HG02588 (cell line): ENCODE measurements around the gene CMTR1.
"Not testable (repeated sequence)": the region's sequence is repeated elsewhere in the genome, so short reads cannot be mapped to it uniquely, and the experiment has no call there.

Experiments used
- ATAC-seq: cut with Tn5 transposase; IDR thresholded peaks from one replicate; pipeline ENCODE4 v1.9.1; 2021; ENCODE audit warnings: mild to moderate bottlenecking, moderate library complexity; ENCODE audit not compliant: unreplicated experiment

Gene CMTR1

DNA sequence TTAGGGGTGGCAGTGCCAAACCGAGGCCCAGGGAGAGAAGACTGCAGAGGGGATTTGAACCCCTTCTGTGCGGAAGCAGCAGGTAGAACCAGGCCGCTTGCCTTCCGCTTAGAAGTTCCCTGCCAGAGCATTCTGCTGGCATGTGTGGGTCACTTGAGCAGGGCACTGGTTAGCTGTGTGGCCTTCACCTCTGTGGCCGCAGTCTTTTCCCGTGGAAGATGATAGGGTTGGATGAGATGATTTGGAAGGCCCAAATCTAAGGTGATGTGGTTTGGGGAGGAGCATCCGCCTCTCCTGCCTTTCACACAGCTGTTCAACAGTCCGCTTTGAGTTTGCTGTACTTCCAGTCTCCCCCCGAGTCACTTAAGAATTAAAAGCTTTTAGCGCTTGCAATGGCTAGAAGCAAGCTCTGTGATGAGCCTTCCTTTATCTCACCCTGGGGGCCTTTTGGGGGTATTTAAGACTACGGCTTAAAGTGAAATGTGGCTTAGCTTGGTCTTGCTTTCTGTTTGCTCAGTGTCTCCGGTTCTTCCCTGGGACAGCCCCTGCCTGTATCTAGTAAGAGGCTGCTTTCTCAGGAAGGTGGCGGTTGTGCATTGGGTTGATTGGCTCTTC lies 743 bp downstream of the CMTR1 start:
- peak; percentile 17 for ATAC-seq

DNA sequence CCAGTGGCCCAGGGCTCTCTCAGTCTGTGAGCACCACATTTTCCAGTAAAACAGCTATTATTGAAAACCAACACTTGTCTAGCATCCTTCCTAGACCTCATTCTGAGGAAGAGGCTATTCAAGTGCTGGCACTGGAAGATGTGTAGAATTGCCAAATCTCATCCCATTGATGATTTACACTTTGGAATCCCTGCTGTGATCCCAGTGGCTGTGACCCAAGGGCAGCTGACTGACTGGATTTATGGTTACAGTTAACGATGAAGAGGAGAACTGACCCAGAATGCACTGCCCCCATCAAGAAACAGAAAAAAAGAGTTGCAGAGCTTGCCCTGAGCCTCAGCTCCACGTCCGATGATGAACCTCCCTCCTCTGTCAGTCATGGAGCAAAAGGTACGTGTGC lies 2.4 kb downstream of the CMTR1 start:
- ATAC-seq = no peak

DNA sequence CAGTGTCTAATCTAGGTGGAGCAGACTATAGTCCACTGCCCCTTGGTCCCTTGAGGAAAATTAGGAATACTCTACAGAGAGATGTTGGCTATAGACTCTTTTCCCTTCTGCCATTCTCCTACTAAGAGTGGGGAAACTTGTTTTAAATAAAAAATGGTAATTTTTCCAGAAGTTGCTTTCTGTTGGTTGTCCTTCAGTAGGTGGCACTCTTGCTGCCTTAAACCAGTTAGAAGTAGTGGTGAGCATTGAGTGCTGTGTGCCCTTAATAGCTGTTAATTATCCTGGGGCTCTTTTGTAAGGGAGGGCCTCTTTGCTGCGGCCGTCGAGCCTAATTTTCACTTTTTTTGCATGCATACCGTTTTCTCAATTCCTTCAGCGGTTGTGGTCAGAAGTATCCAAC lies 2.8 kb downstream of the CMTR1 start:
- no peak for ATAC-seq

DNA sequence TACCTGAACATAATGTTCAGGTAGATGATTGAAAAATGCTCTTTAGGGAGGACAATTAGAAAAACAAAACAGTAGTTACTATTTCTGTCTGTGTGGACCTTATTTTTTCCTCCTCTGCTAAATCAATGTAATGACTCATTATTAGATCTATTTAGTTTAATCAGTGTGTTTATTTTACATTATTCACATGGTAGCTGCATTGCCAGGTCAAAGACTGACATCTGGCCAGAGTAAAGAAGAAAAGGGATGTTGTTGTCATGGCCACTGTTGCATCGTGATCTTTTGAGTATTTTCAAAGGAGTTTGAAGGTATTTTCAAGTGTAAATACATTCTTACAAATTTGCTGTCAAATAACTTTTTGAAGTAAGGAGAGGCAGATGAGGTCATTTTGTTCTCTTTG lies 5.9 kb downstream of the CMTR1 start:
- ATAC-seq = no peak

DNA sequence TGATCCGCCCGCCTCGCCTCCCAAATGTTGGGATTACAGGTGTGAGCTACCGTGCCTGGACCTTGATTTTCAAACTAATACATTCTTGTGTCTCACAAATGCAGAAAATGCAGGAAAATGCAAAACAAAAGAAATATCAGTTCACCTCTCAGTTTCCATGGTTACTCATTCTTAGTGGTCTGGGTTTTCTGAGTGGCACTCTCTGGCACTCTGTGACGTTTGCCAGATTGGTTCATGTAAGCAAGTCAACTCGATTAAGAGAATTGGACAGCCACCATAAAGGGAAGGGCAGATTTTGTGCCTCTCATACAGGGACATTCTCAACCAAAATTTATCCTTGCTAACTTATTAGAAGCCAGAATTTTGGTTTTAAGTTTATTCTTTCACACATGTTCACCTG lies 8.6 kb downstream of the CMTR1 start:
- no peak for ATAC-seq

DNA sequence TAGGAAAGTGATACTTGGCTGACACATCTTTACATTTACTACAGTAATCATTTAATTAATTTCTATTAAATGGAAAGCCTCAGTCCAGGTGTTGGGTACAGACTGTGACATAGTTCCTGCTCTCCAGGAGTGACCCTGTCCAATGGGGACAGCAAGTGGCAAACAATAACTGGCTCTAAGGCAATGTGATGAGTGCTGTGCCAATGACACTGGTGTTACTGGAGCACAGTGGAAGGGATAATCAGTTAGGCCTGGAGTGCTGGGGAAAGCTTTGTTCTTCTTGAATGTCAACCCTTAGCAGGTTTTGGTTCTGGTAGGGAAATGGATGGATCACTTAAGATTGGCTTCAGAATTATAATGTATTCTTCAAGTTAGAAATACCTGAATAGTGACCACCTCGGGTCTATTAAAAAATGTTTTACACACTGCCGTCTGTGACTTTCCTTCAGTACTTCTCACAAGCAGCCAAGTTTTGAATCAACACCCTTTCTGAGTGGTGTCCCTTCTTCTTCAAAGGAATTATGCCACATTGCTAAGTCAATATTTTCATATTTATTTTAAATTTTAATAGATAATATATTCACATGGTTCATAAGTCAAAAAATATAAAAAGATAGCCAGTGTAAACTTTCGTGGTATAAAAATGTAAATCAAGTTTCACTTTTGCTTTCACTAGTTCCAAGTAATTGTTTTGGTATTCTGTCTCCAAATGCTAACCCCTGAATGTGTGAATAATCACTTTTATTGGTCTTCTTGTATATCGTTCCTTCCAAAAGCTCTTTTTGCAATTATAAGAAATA lies 9.6 kb downstream of the CMTR1 start:
- ATAC-seq = no peak

DNA sequence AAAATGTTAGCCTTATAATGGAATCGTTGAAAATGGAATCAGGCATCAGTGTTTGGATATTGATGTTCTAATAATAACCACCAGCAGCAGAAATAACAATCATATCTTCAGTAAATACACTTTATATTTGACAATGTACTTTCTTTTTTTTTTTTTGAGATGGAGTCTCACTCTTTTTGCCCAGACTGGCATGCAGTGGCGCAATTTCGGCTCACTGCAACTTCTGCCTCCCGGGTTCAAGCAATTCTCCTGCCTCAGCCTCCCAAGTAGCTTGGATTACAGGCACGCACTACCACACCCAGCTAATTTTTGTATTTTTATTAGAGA lies 10.2 kb downstream of the CMTR1 start:
- ATAC-seq = not testable (repeated sequence)

DNA sequence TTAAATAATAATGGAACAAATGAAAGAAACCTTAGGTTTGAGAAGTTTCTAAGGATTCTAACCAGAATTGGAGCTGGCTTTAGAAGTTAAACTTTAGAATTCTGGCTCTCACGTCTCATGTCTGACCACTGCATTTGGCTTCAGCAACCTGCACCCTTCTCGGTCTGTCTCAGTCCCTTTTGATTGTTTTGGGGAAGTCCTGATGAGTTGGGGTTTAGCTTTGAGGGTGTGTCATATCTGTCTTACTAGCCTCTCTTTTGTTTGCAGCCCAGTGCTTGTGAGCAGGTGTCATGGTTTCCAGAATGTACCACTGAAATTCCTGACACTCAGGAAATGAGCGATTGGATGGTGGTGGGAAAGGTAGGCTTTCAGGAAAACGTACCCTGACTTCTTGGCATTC lies 17.0 kb downstream of the CMTR1 start:
- no peak for ATAC-seq

DNA sequence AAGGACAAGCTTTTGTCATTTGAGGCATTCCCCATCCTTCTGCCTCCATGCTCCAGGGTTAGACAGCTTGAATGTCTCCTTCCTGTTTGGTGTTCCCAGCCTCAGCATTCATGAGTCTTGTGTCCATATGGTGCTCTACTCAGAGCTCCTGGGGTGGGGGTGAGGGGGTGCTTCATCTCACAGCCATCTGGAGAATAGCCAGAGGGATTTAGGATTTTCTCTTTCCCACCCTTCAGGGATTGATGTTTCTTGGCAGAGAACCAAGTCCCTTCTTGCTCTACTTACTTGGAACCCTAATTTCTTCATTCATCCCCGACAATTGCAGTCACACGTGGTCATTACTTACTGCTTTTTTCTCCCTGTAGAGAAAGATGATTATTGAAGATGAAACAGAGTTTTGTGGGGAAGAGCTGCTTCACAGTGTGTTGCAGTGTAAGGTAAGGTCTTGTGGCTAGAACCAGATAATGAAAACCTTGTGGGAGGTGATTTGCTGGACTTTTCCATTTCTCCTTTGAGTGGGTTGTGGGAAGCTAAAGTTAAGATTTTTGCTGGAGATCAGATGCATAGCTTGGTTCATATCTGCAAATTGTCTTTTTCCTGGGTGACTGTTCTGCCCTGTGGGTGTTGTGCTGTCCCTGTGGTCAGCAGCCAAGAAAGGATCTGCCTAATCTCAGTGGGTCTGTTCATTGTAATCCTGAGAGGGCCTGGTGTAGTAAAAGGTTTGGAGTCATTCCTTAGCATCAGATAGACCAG lies 18.6 kb downstream of the CMTR1 start:
- ATAC-seq = no peak

DNA sequence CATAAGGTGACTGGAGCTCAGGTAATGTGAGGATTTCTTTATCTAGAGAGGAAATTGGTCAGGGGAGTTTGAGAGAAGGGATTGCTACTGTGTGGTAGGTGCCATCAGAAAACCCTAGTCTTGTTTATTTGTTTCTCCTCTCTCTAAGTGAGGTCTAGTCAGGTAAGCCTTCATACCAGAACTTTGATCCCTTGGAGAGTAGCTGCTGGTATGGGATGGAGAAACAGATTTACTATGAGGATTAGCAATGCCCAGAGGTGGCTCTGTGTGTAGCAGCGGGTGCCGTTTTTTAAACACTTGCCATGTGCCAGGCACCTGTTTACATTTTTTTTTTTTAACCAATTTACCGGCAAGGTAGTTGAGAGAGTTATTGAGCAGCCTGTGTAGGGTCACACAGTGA lies 19.5 kb downstream of the CMTR1 start:
- ATAC-seq = no peak

DNA sequence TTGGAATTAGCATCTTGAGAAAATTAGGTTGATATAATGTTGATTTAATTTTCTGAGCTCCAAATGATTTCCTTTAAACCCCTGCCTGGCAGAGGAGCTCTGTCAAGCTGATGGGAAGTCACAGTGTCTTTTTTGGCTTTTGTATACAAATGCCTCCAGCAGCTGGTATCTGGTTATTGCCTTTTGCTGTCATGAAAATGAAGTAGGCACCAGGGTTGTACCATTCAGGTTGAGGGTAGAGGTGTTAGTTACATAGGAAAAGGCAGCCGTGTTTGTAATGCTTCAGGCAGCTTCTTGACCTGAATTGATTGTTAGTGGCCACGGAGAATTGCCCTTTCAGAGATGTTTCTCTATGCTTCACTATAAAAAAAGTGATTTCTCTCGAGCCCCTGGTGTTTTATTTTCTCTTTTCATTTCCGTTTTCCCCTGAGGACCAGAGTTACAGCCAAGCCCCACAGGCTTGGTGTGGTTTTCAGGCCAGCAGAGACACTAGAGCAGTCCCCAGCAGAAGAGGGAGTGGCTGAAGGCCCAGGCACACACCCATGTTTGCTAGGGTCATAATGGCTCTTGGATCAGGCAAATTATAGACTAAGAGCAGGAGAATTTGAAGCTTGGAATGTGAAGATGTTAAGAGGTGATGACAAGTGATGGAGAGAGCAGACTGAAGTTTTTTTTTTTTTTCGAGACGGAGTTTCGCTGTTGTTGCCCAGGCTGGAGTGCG lies 21.6 kb downstream of the CMTR1 start:
- ATAC-seq = no peak

DNA sequence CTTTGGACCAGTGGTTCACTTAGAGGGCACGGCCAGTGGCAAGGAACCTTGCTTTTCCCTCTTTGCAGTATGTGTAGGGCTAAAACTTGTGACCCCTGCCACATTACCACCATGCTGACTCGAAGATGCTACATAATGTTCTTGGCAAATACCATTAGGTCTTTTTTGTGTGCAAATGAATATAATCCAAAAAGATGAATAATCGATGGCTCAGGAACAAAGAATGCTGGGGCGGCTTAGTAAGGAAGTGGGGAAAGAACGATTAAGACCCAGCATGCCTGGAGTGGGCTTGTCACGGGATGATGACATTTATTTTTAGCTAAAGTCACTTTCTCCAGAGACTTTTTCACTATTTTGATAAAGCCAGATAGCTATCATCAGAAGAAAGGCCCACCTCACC lies 23.1 kb downstream of the CMTR1 start:
- ATAC-seq = no peak

DNA sequence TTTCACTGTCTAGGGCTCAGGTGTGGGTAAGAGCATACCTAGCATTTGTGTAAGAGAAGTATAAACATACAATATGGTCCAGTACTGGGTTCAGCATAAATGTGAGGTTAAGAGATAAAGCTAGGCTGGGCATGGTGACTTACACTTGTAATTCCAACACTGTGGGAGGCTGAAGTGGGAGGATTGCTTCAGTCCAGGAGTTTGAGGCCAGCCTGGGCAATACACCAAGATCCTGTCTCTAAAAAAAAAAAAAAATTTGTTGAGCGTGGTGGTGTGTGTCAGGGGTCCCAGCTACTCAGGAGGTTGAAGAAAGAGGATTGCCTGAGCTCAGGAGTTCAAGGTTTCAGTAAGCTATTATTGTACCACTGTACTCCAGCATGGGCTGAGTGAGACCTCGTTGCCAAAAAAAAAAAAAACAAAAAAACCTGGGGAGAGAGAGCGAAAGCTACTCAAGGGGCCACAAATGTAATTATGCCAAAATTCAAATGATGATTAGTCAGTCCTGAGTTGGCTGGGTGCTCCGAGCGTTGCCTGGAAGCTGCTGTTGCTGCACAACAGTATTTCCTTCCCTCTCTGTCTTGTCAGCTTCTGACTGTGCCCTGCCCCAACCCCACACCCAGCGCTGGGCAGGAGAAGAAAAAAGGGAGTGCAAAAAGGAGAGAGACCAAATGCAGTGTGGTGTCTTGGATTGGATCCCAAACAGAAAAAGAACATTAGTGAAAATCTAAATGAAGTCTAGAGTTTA lies 24.0 kb downstream of the CMTR1 start:
- ATAC-seq = no peak

DNA sequence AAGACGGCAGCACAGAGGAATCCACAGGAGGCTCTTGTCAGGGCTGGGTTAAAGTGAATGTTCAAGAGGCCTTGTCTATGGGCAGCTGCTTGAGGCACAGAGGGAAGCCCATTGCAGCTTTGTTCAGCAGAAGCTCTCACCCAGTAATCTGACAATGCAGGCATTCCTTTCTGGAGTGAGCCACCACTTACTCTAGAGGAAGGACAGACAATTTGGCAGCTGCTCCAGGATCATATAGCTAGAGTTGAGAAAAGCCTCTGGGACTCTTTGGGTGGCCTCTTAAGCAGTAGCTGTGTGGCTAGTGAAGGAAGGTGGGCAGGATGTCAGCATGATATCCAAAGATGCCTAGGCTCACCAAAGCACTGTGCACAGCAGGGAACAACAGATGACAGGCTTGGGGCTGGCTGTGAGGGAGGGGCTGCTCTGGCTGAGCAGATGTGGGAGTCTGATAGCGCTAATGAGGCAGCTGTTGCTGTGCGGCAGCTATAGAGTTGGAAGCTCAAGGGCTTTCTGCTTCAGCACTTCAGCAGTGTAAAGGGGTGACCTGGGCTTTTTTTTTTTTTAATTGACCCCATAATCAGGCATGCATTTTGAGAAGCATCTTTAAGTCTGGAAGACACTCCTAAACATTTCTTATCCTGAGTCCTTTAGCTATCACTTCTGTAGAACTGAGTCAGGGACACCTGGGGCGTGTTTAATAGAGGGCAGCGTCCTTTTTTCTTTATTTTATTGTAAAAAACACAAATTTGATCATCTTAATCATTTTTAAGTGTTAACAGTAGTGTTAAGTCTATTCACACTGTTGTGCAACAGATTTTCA lies 27.2 kb downstream of the CMTR1 start:
- ATAC-seq = no peak

DNA sequence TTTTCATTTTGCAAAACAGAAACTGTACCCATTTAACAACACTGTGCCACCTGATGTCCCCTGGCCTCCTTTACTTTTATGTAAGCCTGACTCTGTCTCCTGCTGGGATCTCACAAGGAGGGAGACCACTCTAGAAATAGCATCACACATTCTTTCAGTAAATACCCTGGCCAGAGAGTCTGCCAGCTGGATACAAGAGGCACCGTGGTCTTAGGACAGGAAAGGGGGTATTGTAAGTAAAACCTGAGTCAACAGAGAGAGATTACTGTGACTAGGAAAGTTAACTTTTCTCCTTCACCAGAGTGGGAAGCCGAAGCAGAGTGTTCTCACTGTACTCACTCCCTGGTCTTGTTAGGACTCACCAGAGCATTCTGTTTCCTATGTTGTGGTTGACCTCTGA lies 27.8 kb downstream of the CMTR1 start:
- no peak for ATAC-seq

DNA sequence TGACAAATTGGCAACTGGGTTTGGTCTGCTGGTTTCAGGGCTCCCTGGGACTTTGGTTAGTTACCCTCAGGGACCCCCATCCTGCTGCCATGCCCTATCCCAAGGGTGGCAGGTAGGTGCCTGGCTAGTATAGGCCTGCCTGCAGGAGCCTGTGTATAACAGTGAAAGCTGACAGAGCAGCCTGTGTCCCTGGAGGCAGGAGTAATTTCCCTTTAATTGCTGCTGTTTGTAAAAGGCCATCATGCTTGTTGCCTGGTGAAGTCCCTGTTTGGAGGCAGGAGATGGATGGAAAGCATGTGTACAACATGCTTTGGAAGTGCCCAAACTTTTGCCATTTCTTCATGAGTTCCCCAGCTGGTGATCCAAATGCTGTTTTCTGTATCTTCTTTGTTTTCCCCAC lies 30.1 kb downstream of the CMTR1 start:
- ATAC-seq = no peak

DNA sequence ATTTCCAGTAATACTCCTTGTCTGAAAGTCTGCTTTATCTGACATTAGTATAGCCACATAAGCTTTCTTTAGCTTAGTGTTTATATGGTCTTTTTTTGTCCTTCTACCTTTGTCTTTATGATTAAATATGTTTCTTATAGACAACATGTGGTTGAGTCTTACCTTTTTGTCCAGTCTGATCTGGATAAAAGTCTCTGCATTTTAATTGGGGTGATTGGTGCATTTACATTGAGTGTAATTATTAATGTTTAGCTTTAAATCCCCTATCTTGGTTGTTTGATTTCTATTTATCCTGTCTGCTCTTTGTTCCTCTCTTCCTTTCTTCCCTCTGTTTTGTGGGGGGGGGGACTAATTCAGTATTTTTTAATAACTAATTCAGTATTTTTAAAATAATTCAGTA lies 34.7 kb downstream of the CMTR1 start:
- no peak for ATAC-seq

DNA sequence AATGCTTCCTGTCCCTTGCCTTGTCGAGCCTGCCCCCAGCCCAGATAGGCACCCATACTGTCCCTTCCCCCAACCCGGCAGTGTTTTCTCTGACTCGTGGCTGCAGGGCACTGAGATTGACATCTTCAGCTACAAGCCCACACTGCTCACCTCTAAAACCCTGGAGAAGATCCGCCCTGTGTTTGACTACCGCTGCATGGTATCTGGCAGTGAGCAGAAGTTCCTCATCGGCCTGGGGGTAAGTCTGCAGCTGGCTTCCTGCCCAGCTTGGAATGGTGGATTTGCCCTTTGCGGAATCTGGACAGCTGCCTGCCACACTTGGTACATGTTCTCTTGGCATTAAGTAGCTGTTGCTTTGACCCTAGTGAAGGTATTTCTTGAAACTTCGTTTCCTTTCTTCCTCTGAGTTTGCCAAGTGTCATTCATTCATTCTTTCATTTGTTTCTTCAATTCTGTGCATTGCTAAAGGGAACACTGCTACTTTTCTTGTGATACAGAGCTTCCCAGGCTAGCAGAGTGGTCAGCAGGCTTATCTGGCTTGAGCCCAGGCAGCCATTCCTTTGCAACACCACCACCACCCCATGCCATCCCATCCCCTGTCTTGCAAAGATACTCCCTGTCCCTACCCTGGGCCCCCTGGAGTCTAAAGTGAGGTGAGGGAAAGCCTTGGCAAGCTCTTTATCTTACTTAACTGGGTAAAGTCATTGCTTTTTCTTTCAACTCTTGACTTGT lies 40.5 kb downstream of the CMTR1 start:
- no peak for ATAC-seq

DNA sequence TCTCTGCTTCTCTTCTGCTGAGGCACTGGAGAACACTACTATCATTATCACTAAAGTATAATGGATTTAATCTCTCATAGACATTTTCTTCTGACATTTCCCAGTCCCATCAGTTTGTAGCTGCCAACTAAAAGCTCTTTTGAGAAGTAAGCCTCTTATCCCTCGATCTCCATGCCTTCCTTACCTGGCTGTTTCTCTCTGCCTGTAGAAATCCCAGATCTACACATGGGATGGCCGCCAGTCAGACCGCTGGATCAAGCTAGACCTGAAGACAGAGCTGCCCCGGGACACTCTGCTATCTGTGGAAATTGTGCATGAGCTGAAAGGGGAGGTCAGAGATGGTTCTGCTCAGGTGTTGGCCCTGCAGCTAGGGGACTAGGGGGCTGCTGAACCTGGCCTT lies 41.3 kb downstream of the CMTR1 start:
- no peak for ATAC-seq
